ENCODE data around the gene THAP11.

DNA sequence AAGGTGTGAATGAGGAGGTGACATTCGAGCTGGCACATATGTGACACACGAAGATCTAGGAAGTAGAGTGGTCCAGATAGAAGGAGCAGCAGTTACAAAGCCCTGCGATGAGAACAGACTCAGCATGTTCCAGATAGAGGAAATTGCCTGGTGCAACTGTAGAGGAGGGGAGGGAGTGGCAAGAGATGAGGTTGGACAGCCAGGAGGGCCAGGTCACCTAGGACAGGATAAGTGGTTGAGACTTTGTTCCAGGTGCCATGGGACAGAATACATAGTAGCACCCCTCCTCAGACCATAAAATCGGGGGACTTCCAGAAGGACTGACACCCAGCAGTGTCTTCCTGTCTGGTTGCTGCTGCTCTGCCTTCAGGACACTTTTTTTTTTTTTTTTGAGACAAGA lies 16.4 kb downstream of the THAP11 start:
- TF ChIP-seq POLR2AphosphoS5 (IDR thresholded peaks at IDR 0.05; ENCODE audit: low read depth) (no peak), CTCF (IDR thresholded peaks at IDR 0.05; ENCODE audit: insufficient read depth, low read length) (no peak)
- TF ChIP-seq, protein P1, sequence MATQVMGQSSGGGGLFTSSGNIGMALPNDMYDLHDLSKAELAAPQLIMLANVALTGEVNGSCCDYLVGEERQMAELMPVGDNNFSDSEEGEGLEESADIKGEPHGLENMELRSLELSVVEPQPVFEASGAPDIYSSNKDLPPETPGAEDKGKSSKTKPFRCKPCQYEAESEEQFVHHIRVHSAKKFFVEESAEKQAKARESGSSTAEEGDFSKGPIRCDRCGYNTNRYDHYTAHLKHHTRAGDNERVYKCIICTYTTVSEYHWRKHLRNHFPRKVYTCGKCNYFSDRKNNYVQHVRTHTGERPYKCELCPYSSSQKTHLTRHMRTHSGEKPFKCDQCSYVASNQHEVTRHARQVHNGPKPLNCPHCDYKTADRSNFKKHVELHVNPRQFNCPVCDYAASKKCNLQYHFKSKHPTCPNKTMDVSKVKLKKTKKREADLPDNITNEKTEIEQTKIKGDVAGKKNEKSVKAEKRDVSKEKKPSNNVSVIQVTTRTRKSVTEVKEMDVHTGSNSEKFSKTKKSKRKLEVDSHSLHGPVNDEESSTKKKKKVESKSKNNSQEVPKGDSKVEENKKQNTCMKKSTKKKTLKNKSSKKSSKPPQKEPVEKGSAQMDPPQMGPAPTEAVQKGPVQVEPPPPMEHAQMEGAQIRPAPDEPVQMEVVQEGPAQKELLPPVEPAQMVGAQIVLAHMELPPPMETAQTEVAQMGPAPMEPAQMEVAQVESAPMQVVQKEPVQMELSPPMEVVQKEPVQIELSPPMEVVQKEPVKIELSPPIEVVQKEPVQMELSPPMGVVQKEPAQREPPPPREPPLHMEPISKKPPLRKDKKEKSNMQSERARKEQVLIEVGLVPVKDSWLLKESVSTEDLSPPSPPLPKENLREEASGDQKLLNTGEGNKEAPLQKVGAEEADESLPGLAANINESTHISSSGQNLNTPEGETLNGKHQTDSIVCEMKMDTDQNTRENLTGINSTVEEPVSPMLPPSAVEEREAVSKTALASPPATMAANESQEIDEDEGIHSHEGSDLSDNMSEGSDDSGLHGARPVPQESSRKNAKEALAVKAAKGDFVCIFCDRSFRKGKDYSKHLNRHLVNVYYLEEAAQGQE (IDR thresholded peaks at IDR 0.05; ENCODE audit: insufficient replicate concordance, low read depth) = no peak

Data from HL-60 (cell line).